ENCODE data around the gene TLE4. TPM values are rescaled to one million over a fixed set of nuclear protein-coding genes. Genes with fewer than 3 reads are reported as not detected.

TLE4 gene
- total and polyA plus RNA-seq, 10 of the 15 experiments (the other 5 are each of a cell fraction or from before 2014, with no cell fraction given), result 5.3 to 53.3 (median 23.3) TPM

DNA sequence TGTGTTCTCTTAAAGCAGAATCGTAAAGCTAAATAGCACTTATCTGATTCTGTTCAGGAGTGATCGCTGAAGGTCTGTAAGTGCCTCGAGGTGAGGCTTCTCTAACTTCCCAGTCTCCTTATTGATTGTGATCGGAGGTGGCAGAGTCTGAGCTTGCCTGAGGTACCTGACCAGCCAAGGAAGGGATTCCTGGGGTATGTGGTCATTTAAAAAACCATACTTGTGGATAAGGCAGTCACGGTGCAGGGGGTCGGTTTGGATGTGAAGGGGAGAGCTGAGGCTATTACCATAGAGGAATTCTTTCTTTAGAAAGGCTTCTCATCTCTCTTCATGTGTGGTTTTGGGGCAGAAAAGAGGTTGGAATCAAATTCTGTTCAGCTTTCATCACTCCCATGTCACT, 193.7 kb downstream of the TLE4 start:
- WGBS (ENCODE audit: insufficient coverage, insufficient replicate concordance, low lambda C conversion rate, missing lambda C conversion rate), result 42% methylated on average over 6 of the region's 6 CpGs
- in situ Hi-C loops (cut with MboI), result no loop called here
- ATAC-seq (no peak), FAIRE-seq (no peak), DNase-seq (ENCODE audit: low read depth, low spot score) (no peak)
- H3K4me1 ChIP-seq (ENCODE audit: control insufficient read depth, insufficient read depth, low read length), result no peaks in the 10 kb centered on the region
- no peaks in the 10 kb centered on the region for H3K36me3 ChIP-seq (ENCODE audit: control insufficient read depth in 2 of 2, insufficient read depth in 2 of 2, low read length in 1 of 2)
- no peaks in the 10 kb centered on the region for H4K20me1 ChIP-seq (ENCODE audit: control insufficient read depth, insufficient read depth)
- ChIA-PET SMC1A (ENCODE audit: uncharacterized antibody, unreplicated experiment) (interaction anchor here (0.8 to 1.0 kb wide), 2 partner anchors 22 to 100 kb away, joined by 3 read pairs; no protein-coding TSS in a partner anchor), CTCF (interaction anchor here (1.0 kb wide), 1 partner anchor 9 kb away, joined by 3 read pairs; no protein-coding TSS in a partner anchor), RAD21 (ENCODE audit: unreplicated experiment) (no interaction called here), POLR2A (no interaction called here)
- H2AFZ ChIP-seq (ENCODE audit: control insufficient read depth, low read depth, low read length), result no peak overlapping the region
- H3K9ac ChIP-seq (ENCODE audit: control insufficient read depth, insufficient read depth, low read length), result no peak overlapping the region
- BruUV-seq (replicated peaks), result no TSS peak
- no peak overlapping the region for H3K4me2 ChIP-seq (ENCODE audit: control insufficient read depth, insufficient read depth)
- no peak overlapping the region for H3K4me3 ChIP-seq
- H3K9me3 ChIP-seq (replicated peaks; ENCODE audit: control insufficient read depth, insufficient read depth, low read length), result no peaks in the 10 kb centered on the region
- H3K79me2 ChIP-seq (ENCODE audit: control insufficient read depth, insufficient read depth, low read length), result no peaks in the 10 kb centered on the region
- H3K27ac ChIP-seq (ENCODE audit: control insufficient read depth, insufficient read depth), result no peak overlapping the region
- H3K27me3 ChIP-seq (replicated peaks in 1 of 2; ENCODE audit: control insufficient read depth in 2 of 2, insufficient read depth in 2 of 2, low read length in 1 of 2), result no peaks in the 10 kb centered on the region; a peak in 1 of 4 replicates
- no peak for TF ChIP-seq ZNF274 (IDR thresholded peaks at IDR 0.05; ENCODE audit: insufficient read depth, insufficient read length)
- no peak for TF ChIP-seq ZNF207 (IDR thresholded peaks at IDR 0.05; ENCODE audit: borderline replicate concordance)
- intact Hi-C loops (cut with micrococcal nuclease; ENCODE audit: unreplicated experiment), result no loop called here

DNA sequence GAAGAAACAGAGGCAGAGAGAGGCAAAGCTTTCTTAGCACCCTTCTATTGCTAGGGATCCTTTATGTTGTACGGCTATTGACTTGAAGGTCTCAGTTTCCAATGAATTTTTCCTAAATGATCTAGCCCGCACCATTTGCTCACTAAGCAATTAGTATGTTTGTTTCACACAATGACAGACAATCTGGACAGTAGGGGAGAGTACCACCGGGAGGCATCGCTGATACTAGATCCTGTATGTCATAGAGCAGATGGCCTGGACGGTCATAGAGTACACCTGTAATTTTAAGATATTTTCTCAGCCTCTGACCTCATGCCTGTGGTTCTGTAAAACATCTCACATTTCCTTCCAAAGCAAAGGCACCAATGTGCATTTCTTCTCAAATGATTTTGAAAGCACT, 194.3 kb downstream of the TLE4 start:
- Histone ChIP-seq H3K79me2 (ENCODE audit: control insufficient read depth, insufficient read depth, low read length) (no peaks in the 10 kb centered on the region), H3K4me2 (ENCODE audit: control insufficient read depth, insufficient read depth) (no peak overlapping the region), H4K20me1 (ENCODE audit: control insufficient read depth, insufficient read depth) (no peaks in the 10 kb centered on the region), H3K27ac (ENCODE audit: control insufficient read depth, insufficient read depth) (no peak overlapping the region), H3K9me3 (replicated peaks; ENCODE audit: control insufficient read depth, insufficient read depth, low read length) (no peaks in the 10 kb centered on the region), H2AFZ (ENCODE audit: control insufficient read depth, low read depth, low read length) (no peak overlapping the region), H3K9ac (ENCODE audit: control insufficient read depth, insufficient read depth, low read length) (no peak overlapping the region), H3K4me3 (no peak overlapping the region), H3K36me3 (ENCODE audit: control insufficient read depth in 2 of 2, insufficient read depth in 2 of 2, low read length in 1 of 2) (no peaks in the 10 kb centered on the region), H3K4me1 (ENCODE audit: control insufficient read depth, insufficient read depth, low read length) (no peaks in the 10 kb centered on the region), H3K27me3 (replicated peaks in 1 of 2; ENCODE audit: control insufficient read depth in 2 of 2, insufficient read depth in 2 of 2, low read length in 1 of 2) (no peaks in the 10 kb centered on the region; a peak in 1 of 4 replicates)
- FAIRE-seq, result no peak
- ChIA-PET RAD21 (ENCODE audit: unreplicated experiment) (no interaction called here), CTCF (no interaction called here), POLR2A (no interaction called here), SMC1A (ENCODE audit: uncharacterized antibody, unreplicated experiment) (interaction anchor here (0.8 kb wide), 1 partner anchor 21 kb away, joined by 3 read pairs; no protein-coding TSS in a partner anchor)
- ATAC-seq, result no peak
- WGBS (ENCODE audit: insufficient coverage, insufficient replicate concordance, low lambda C conversion rate, missing lambda C conversion rate), result 72% methylated on average over 5 of the region's 5 CpGs
- in situ Hi-C loops (cut with MboI), result no loop called here
- intact Hi-C loops (cut with micrococcal nuclease; ENCODE audit: unreplicated experiment), result no loop called here
- no TSS peak for BruUV-seq (replicated peaks)
- no peak for DNase-seq (ENCODE audit: low read depth, low spot score)
- TF ChIP-seq, protein P1, sequence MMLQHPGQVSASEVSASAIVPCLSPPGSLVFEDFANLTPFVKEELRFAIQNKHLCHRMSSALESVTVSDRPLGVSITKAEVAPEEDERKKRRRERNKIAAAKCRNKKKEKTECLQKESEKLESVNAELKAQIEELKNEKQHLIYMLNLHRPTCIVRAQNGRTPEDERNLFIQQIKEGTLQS (IDR thresholded peaks at IDR 0.05; ENCODE audit: borderline replicate concordance, extremely low read depth, low read depth, low read length), result no peak
- TF ChIP-seq SMC3 (IDR thresholded peaks at IDR 0.05; ENCODE audit: borderline replicate concordance, low read length) (no peak), KAT2A (conservative IDR thresholded peaks at IDR 0.05; ENCODE audit: control insufficient read depth, low read depth, low read length) (no peak), NFYA (IDR thresholded peaks at IDR 0.05; ENCODE audit: borderline replicate concordance, low read depth, low read length) (no peak), EGR1 (IDR thresholded peaks at IDR 0.05; ENCODE audit: borderline replicate concordance in 1 of 2, low read depth in 2 of 2, low read length in 2 of 2) (no peak), MLLT1 (IDR thresholded peaks at IDR 0.05) (no peak), CEBPB (IDR thresholded peaks at IDR 0.05; ENCODE audit: borderline replicate concordance in 1 of 2, low read depth in 2 of 2, low read length in 2 of 2) (no peak)
- TF ChIP-seq, protein P2, sequence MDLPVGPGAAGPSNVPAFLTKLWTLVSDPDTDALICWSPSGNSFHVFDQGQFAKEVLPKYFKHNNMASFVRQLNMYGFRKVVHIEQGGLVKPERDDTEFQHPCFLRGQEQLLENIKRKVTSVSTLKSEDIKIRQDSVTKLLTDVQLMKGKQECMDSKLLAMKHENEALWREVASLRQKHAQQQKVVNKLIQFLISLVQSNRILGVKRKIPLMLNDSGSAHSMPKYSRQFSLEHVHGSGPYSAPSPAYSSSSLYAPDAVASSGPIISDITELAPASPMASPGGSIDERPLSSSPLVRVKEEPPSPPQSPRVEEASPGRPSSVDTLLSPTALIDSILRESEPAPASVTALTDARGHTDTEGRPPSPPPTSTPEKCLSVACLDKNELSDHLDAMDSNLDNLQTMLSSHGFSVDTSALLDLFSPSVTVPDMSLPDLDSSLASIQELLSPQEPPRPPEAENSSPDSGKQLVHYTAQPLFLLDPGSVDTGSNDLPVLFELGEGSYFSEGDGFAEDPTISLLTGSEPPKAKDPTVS (IDR thresholded peaks at IDR 0.05; ENCODE audit: low read depth, low read length), result no peak
- TF ChIP-seq, protein P3, sequence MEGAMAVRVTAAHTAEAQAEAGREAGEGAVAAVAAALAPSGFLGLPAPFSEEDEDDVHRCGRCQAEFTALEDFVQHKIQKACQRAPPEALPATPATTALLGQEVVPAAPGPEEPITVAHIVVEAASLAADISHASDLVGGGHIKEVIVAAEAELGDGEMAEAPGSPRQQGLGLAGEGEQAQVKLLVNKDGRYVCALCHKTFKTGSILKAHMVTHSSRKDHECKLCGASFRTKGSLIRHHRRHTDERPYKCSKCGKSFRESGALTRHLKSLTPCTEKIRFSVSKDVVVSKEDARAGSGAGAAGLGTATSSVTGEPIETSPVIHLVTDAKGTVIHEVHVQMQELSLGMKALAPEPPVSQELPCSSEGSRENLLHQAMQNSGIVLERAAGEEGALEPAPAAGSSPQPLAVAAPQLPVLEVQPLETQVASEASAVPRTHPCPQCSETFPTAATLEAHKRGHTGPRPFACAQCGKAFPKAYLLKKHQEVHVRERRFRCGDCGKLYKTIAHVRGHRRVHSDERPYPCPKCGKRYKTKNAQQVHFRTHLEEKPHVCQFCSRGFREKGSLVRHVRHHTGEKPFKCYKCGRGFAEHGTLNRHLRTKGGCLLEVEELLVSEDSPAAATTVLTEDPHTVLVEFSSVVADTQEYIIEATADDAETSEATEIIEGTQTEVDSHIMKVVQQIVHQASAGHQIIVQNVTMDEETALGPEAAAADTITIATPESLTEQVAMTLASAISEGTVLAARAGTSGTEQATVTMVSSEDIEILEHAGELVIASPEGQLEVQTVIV (IDR thresholded peaks at IDR 0.05; ENCODE audit: borderline replicate concordance, partially characterized antibody), result no peak
